ENCODE measurements around the gene TRAF4.
"Not testable (repeated sequence)": the region's sequence is repeated elsewhere in the genome, so short reads cannot be mapped to it uniquely, and the experiment has no call there.

TRAF4 gene

GRCh38 chr17:28794846-28795441, 51.1 kb downstream of the TRAF4 start:
- not testable (repeated sequence) for DNase-seq

GRCh38 chr17:28796062-28796461, 52.3 kb downstream of the TRAF4 start:
- DNase-seq = no peak

All from activated effector memory CD4-positive, alpha-beta T cell treated with Interleukin-2 at 50 U/mL for 16 hours (primary cell).